ENCODE results near the gene OR5W2.
"Not testable (repeated sequence)": the region's sequence is repeated elsewhere in the genome, so short reads cannot be mapped to it uniquely, and the experiment has no call there.

The OR5W2 gene

GRCh38 chr11:55914482-55914881 lies at the start of gene OR5W2:
TSS of gene OR5W2 (minus strand) at chr11:55914582. CDS start at chr11:55914582, 0 bp downstream.
- DNase-seq (ENCODE audit: low read depth): no peak

DNA sequence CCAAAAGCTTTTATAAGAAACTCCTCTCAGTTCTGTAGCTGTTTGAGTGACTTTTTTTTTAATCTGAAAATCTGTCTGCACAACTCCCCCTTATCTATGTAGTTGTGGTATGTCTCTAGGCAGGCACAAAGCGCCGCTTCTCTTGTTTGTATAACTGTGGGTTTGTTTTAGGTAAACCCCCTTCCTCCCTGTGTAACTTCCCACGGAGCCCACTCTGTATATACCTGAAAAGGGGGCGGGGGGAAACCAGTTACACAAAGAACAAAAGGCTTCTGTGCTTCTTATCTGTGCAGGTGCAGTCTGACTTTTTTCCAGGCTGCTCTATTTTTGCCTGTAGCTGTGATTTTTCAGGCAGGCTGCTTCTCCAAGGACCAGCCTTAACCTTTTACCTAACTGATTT lies 42.1 kb upstream of the OR5W2 start:
- DNase-seq (ENCODE audit: low read depth): no peak

DNA sequence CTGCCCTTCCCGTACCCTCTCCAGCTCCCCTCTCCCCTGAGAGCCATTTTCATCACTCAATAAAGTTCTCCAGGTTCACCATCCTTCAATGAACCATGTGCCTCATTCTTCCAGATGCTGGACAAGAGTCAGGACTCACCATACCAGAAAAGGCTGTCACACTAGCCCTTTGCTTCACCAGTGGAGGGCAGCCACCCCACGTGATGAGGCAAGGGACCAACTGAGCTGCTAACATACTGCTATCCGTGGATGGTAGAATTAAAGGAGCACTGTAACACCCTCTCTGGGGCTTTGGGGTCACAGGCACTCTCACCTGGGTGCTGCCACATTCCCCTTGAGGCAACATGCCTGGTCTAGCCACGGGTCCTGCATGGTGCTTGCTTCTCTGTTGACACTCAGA lies 34.9 kb upstream of the OR5W2 start:
- DNase-seq (ENCODE audit: low read depth): no peak

- no peak for DNase-seq (ENCODE audit: low read depth)
Measured at GRCh38 chr11:55942785-55943392, 28.5 kb upstream of the OR5W2 start.

- DNase-seq (ENCODE audit: low read depth): no peak
Measured at GRCh38 chr11:55936300-55936699, 21.9 kb upstream of the OR5W2 start, which contains the start of gene OR5I1. TSS of gene OR5I1 (minus strand) at chr11:55936400. CDS start at chr11:55936400, 0 bp downstream.

DNA sequence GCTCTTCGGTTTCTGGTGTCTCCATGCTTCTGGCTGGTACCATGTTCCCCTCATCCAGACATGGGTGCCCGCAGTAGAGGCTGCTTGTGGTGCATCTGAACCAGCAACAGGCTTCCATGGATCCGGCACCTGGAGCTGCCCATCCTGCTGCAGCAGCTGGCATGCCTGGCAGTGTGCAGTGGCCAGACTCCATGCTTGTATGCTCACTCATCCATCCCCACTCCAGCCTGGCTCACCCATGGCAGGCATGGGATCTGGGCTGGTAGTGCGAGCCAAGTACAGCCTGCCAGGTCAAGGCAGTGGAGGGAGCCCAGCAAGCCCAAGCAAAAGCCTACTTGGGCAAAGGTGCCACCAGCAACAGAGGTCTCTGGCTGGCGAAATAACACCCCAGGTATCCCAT lies 6.2 kb upstream of the OR5W2 start:
- DNase-seq (ENCODE audit: low read depth): no peak

GRCh38 chr11:55902308-55902707 lies 12.1 kb downstream of the OR5W2 start:
- no peak for DNase-seq (ENCODE audit: low read depth)

DNA sequence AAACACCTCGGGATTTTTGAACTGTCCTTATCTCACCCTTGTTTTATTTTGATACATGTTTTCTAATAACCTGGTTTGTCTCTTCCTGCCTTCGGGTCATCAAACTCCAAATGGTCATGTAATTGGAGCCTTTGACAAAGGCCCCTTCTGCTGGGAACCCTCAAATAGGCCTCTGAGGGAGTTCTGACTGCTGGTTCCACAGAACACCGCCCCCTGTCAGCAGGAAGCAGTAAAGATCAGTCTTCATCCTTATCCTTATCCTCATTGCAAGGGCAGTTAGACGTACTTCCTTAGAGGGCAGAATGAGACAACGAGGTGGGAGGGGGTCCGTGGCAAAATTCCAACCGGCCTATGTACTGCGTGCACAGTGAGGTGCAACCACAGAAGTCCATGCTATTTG lies 19.2 kb downstream of the OR5W2 start:
- no peak for DNase-seq (ENCODE audit: low read depth)

- DNase-seq (ENCODE audit: low read depth): not testable (repeated sequence)
Measured at GRCh38 chr11:55885481-55885880, 28.9 kb downstream of the OR5W2 start.

- DNase-seq (ENCODE audit: low read depth): not testable (repeated sequence)
Measured at GRCh38 chr11:55884995-55885394, 29.4 kb downstream of the OR5W2 start.

DNA sequence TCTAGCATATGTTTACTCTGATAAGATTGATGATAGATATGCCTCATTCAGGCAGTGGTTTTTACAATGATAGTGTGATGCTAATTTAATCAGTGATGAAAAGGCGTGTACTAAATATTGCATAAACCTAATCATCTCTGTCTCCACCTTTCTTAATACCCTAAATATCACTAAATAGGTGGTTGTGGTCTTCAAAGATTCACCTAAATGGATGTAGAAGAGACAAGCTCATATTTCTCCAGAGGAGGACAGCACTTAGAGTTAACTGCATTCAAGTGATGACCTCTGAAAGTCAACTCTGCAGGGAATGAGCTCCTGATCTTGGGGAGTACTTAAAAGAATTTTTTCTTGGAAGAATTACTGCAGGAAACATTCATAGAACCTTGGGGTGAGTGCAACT lies 31.4 kb downstream of the OR5W2 start, which contains the start of gene TRIM51:
TRIM51 (plus strand) TSS at position 301 of the 400 bp plus-strand sequence. CDS start 2,132 bp downstream, outside the sequence.
- DNase-seq (ENCODE audit: low read depth): not testable (repeated sequence)

DNA sequence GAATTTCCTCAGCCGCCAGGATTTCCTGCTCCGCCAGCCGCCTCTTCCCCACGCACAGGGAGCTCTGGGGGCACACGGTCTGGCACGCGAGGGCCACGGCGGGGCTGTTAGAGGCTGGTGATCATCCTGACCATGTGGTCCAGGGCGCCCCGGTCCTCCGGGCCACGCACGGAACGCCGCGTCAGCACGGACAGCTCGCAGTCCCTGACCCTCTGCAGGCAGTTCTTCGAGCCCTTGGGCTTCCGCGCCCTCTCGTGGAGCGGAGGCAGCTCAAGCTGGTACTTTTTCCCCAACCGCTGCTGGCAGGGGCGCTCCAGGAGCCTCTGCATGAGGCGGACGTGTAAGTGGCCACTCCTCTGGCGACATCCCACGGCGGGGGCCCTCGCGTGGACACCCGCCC lies 41.2 kb downstream of the OR5W2 start:
- DNase-seq (ENCODE audit: low read depth): not testable (repeated sequence)

- not testable (repeated sequence) for DNase-seq (ENCODE audit: low read depth)
Measured at GRCh38 chr11:55872731-55873130, 41.7 kb downstream of the OR5W2 start.

- not testable (repeated sequence) for DNase-seq (ENCODE audit: low read depth)
Measured at GRCh38 chr11:55867354-55867753, 47.0 kb downstream of the OR5W2 start.
